ENCODE data around the gene CCDC57. TPM values are rescaled to one million over a fixed set of nuclear protein-coding genes. Genes with fewer than 3 reads are reported as not detected.
A peak's percentile ranks its signal among the peaks of the same experiment; 100 is the strongest.

CCDC57 gene
- total and polyA plus RNA-seq, 2 of the 4 experiments (the other 2 are of a cell fraction), result 7.3 to 31.3 TPM

GRCh38 chr17:82240506-82241182, 28.0 kb upstream of the CCDC57 start:
- POLR2A ChIA-PET (ENCODE audit: unreplicated experiment), result no interaction called here
- dilution Hi-C loops (cut with HindIII; ENCODE audit: low sequenced_read_pairs, unreplicated experiment), result no loop called here
- Histone ChIP-seq H3K18ac (ENCODE audit: low read depth, low read length) (no peak overlapping the region), H2BK5ac (ENCODE audit: low read depth, low read length, poor library complexity, severe bottlenecking) (peak overlapping the region; percentile 14), H4K5ac (ENCODE audit: low read depth, low read length) (no peak overlapping the region), H2BK20ac (ENCODE audit: low read depth, low read length) (no peak overlapping the region), H3K23ac (ENCODE audit: low read depth, low read length) (no peak overlapping the region), H3K4me1 (ENCODE audit: control insufficient read depth, insufficient read depth, low read length) (peaks cover 45% of the 10 kb centered on the region), H4K20me1 (ENCODE audit: insufficient read depth, low read length) (peaks cover 100% of the 10 kb centered on the region), H3K27ac (ENCODE audit: insufficient read depth, low read length) (peak overlapping the region; percentile 25; the same call in 1 of the 2 replicates), H3K79me1 (ENCODE audit: low read depth in 1 of 2, low read length in 2 of 2) (peaks cover 15 to 82% of the 10 kb centered on the region in 2 experiments; a peak in 3 of 4 replicates), H3K27me3 (ENCODE audit: control insufficient read depth, insufficient read depth, low read length) (no peaks in the 10 kb centered on the region), H4K8ac (ENCODE audit: low read depth in 2 of 2, low read length in 2 of 2) (no peak overlapping the region), H3K9me1 (ENCODE audit: insufficient read depth, low read length) (peaks cover 5% of the 10 kb centered on the region; the same call in 1 of the 2 replicates), H2AK9ac (replicated peaks; ENCODE audit: low read depth, low read length, poor library complexity) (no peak overlapping the region), H2BK120ac (ENCODE audit: low read depth, low read length) (no peak overlapping the region), H2AK5ac (ENCODE audit: low read depth, low read length) (no peak overlapping the region), H3K9me3 (ENCODE audit: control insufficient read depth, insufficient read depth, low read length) (no peaks in the 10 kb centered on the region), H3K56ac (ENCODE audit: extremely low read depth, insufficient read depth, low read length) (no peak overlapping the region), H4K91ac (ENCODE audit: insufficient read depth, low read depth, low read length) (no peak overlapping the region), H3K4me2 (ENCODE audit: low read depth, low read length) (no peak overlapping the region), H3K9ac (ENCODE audit: low read depth, low read length) (no peak overlapping the region), H3K4ac (ENCODE audit: low read depth, low read length) (no peak overlapping the region), H2BK15ac (ENCODE audit: low read depth, low read length) (no peak overlapping the region), H3K14ac (replicated peaks; ENCODE audit: low read depth, low read length) (no peak overlapping the region), H3K36me3 (ENCODE audit: control insufficient read depth, insufficient read depth, low read length) (peaks cover 76% of the 10 kb centered on the region), H2AFZ (replicated peaks; ENCODE audit: low read length, poor library complexity) (peak overlapping the region; percentile 44), H3K4me3 (ENCODE audit: insufficient read depth, low read depth, low read length) (no peak overlapping the region)
- ATAC-seq (ENCODE audit: low read depth) (no peak), DNase-seq (no peak)
- in situ Hi-C loops (cut with MboI; ENCODE audit: low sequenced_read_pairs), result no loop called here
- intact Hi-C loops (cut with micrococcal nuclease), result loop anchor here (5.0 kb wide), 3 partner anchors 33 to 172 kb away; no protein-coding TSS in a partner anchor
- TF ChIP-seq BHLHE40 (IDR thresholded peaks at IDR 0.05; ENCODE audit: low read depth, low read length) (no peak), POLR2A (IDR thresholded peaks at IDR 0.05; ENCODE audit: low read depth, low read length) (no peak), RFX5 (IDR thresholded peaks at IDR 0.05; ENCODE audit: low read depth, low read length) (no peak), CEBPB (IDR thresholded peaks at IDR 0.05; ENCODE audit: low read depth, low read length) (no peak), SMC3 (IDR thresholded peaks at IDR 0.05; ENCODE audit: low read depth, low read length) (no peak)
- no CpG with 5 or more reads among the region's 20 CpGs for WGBS, 2 experiments (ENCODE audit: extremely low coverage in 2 of 2, insufficient read length in 1 of 2)
- BruUV-seq (replicated peaks), result no TSS peak
- CTCF ChIA-PET, result no interaction called here

All from IMR-90 (cell line).